Skeletal muscle tissue (tissue), 4 donors: ENCODE results near the gene HCAR3. TPM values are rescaled to one million over a fixed set of nuclear protein-coding genes. Genes with fewer than 3 reads are reported as not detected.
"Not testable (repeated sequence)": the region's sequence is repeated elsewhere in the genome, so short reads cannot be mapped to it uniquely, and the experiment has no call there.

Source experiments
- H3K27ac ChIP-seq: one replicate; pipeline ENCODE4 v1.7.0; 2013; ENCODE audit warnings: mild to moderate bottlenecking, low read depth, low read length, inconsistent platforms
- H3K27me3 ChIP-seq, 3 donors: one replicate each; pipeline ENCODE4 v1.7.0; 2013; ENCODE audit warnings: low read length in 3 of 3; ENCODE audit not compliant: control insufficient read depth in 3 of 3, insufficient read depth in 3 of 3
- H3K36me3 ChIP-seq, 3 donors: one replicate each; pipeline ENCODE4 v1.7.0; 2013; ENCODE audit warnings: low read length in 3 of 3; ENCODE audit not compliant: control insufficient read depth in 3 of 3, insufficient read depth in 3 of 3
- H3K4me1 ChIP-seq, 3 donors: one replicate each; pipeline ENCODE4 v1.7.0; 2013; ENCODE audit warnings: low read length in 3 of 3, mild to moderate bottlenecking in 3 of 3; ENCODE audit not compliant: control insufficient read depth in 3 of 3, insufficient read depth in 3 of 3
- H3K4me3 ChIP-seq, 3 donors: one replicate each; pipeline ENCODE4 v1.7.0; 2013; ENCODE audit warnings: low read length in 3 of 3
- H3K9ac ChIP-seq, 3 donors: one replicate each; pipeline ENCODE4 v1.7.0; 2013; ENCODE audit warnings: low read length in 3 of 3, mild to moderate bottlenecking in 3 of 3, moderate library complexity in 2 of 3, low read depth in 1 of 3
- H3K9me3 ChIP-seq, 3 donors: one replicate each; pipeline ENCODE4 v1.7.0; 2013; ENCODE audit warnings: low read length in 3 of 3; ENCODE audit not compliant: control insufficient read depth in 3 of 3
- total RNA-seq: library from RNA; depleted of rRNA; stranded (reverse); fragments of >200 nt; gene quantifications from one replicate; pipeline ENCODE4 v1.2.3, GENCODE V29; 2014
- donor health status: Osteomylitis.

HCAR3 gene
- total RNA-seq: not detected

DNA sequence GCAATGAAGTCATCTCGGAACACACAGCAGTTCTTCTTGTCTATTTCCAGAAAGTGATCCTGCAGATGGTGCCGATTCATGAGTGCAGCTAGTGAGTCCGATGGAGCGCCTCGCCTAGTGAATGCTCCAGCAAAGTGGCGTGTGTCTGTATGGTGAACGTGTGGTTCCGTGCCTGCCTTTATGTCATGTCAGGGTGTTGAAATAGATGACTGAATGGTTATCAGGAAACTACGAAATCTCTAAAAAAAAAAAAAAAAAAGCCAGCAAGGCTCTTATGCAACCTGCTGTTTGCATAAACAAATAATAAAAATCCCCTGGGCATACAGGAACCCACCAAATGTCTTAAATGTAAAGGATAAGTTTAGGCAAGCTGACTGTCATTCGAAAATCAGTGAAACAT, at the start of gene HCAR3:
HCAR3 (minus strand) TSS at position 154 of the 400 bp plus-strand sequence; CDS start at position 80, 74 bp downstream.
- not testable (repeated sequence) for H3K27me3 ChIP-seq, H3K9me3 ChIP-seq, H3K9ac ChIP-seq, H3K4me1 ChIP-seq, H3K27ac ChIP-seq, H3K4me3 ChIP-seq, H3K36me3 ChIP-seq

DNA sequence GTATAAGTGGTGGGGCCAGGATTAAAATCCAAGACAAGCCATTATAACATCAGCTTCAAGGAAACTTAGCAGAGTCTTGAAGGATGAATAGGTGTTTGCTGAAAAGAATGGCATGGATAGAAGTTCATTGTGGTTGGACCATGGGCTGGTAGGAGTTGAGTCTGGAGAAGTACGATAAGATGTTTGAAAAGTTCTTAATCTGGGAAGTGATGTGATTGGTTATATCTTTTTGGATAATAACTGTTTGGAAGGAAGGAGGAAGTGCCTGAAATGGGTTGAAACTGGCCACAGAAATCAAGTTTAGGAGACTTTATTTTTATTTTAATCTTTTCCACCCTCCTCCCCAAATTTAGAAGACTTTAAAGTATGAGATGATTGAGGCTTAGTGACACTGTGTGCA, 41.0 kb upstream of the HCAR3 start:
- H3K36me3 ChIP-seq: peaks cover 36 to 39% (median 37%) of the 10 kb centered on the region in 3 donors

DNA sequence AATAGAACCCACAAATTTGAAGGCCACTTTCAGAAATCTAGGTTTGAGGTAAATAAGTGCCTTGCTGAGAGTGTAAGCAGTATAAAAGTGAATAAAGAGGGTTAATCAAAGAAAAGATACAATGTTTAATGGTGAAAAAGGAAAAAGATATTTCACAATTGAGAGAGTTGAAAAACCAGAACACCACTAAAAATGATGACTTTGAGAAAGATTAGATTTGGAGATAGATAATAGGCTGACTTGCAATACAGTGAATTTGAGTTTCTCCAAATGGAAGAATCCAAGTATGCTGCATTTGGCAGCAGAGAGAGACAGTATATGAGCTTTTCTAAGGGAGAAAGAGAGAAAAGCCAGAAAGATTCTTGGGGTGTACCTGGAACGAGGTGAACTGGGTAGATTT, 38.2 kb upstream of the HCAR3 start:
- Histone ChIP-seq H3K27ac (no peak overlapping the region), H3K9ac (no peak overlapping the region), H3K4me3 (no peak overlapping the region), H3K9me3 (no peaks in the 10 kb centered on the region), H3K36me3 (peaks cover 30 to 34% (median 32%) of the 10 kb centered on the region in 3 donors), H3K27me3 (no peaks in the 10 kb centered on the region), H3K4me1 (peaks cover 8 to 15% (median 9%) of the 10 kb centered on the region in 3 donors)

More for the DNA sequence above, 41.0 kb upstream of the HCAR3 start:
- Histone ChIP-seq H3K4me3 (no peak overlapping the region), H3K27ac (no peak overlapping the region), H3K9ac (no peak overlapping the region), H3K9me3 (no peaks in the 10 kb centered on the region), H3K4me1 (peaks cover 8 to 11% (median 9%) of the 10 kb centered on the region in 3 donors), H3K27me3 (no peaks in the 10 kb centered on the region)

DNA sequence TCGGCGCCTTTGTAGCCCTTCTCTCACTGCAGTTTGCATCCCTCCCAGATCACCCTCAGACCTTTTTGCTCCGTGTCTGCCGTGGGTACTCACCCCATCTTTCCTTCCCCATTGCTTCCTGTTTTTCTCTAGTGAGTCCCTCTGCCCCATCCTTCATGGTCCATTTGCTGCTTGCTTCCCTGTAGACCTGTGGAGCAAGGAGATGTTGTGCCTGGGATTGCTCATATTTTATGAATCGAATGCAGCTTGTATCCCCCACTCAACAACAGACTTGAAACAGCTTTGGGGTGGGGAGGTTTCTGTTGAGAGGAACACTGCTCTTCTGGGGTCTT, 36.7 kb upstream of the HCAR3 start:
- Histone ChIP-seq H3K4me1 (peaks cover 8 to 15% (median 9%) of the 10 kb centered on the region in 3 donors), H3K36me3 (peaks cover 26 to 29% (median 28%) of the 10 kb centered on the region in 3 donors), H3K9me3 (no peaks in the 10 kb centered on the region), H3K27me3 (no peaks in the 10 kb centered on the region), H3K27ac (peak overlapping the region; percentile 73), H3K4me3 (peak overlapping the region; percentile 93), H3K9ac (peak overlapping the region; percentile 83 to 93 (median 90))

DNA sequence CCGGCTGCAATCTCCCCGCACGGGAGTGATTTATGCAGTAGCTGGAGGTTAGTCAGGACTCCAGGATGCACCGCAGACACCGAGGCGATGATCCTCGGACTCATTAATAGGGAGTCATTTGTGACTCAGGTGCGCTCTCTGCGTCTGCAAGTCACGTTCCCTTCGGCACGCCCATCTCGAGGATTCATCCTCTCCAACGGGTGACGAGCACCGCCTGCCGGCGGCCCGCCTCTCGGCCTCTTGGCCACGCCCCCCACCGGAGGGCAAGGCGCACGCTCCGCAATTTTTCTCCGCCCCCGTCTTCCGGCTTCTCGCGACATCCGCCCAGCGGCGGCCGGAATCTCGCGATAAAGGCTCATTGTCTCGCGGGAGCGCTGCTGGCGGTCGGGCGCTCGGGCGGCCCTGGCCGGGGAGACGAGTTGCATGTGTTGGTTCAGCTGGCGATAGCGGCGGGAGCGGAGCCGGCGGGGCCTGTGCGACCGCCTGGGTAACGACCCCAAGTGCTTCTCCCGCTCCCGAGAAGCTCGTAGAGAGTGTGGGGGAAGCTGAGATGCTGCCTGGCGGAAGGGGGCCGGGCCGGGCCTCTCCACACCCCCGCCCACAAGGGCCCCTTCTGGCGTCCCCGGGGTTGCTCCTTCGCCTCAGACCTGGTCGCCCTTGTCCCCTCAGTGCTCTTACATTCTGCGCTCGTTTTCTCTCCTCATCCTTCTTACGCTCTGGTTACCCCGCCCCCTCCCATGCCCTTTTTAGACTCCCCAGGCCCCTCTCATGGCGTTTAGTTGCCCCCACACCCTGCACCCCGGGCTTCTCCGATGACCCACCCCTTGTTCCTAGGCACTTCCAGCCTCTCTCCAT, 36.1 kb upstream of the HCAR3 start, which contains the start of gene DENR:
DENR (plus strand) TSS at position 361 of the 855 bp plus-strand sequence. CDS start 878 bp downstream, outside the sequence.
- Histone ChIP-seq H3K4me1 (peaks cover 8 to 15% (median 9%) of the 10 kb centered on the region in 3 donors), H3K9ac (peak within 1 kb of the TSS; percentile 83 to 93 (median 90)), H3K27me3 (no peaks in the 10 kb centered on the region), H3K27ac (peak within 1 kb of the TSS; percentile 73), H3K9me3 (no peaks in the 10 kb centered on the region), H3K36me3 (peaks cover 24 to 28% (median 24%) of the 10 kb centered on the region in 3 donors), H3K4me3 (peak within 1 kb of the TSS; percentile 93)

DNA sequence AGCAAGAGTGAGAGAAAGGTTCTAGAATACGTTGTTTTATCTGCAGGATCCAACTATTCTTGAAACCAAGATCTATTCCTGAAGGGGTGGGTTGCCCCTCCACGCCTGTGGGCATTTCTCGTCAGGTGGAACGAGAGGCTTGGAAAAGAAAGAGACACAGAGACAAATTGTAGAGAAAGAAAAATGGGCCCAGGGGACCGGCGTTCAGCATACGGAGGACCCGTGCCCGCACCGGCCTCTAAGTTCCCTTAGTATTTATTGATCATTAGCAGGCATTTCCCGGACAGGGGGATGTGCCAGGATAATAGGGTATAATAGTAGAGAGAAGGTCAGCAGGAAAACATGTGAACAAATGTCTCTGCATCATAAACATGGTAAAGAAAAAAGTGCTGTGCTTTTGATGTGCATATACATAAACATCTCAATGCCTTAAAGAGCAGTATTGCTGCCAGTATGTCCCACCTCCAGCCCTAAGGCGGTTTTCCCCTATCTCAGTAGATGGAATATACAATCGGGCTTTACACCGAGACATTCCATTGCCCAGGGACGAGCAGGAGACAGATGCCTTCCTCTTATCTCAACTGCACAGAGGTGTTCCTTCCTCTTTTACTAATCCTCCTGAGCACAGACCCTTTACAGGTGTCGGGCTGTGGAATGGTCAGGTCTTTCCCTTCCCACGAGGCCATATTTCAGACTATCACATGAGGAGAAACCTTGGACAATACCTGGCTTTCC, 34.3 kb upstream of the HCAR3 start:
- H3K27me3 ChIP-seq, H3K4me3 ChIP-seq, H3K9ac ChIP-seq, H3K27ac ChIP-seq, H3K9me3 ChIP-seq: not testable (repeated sequence)
- Histone ChIP-seq H3K4me1 (peaks cover 8 to 15% (median 9%) of the 10 kb centered on the region in 3 donors), H3K36me3 (peaks cover 13 to 16% (median 13%) of the 10 kb centered on the region in 3 donors)

DNA sequence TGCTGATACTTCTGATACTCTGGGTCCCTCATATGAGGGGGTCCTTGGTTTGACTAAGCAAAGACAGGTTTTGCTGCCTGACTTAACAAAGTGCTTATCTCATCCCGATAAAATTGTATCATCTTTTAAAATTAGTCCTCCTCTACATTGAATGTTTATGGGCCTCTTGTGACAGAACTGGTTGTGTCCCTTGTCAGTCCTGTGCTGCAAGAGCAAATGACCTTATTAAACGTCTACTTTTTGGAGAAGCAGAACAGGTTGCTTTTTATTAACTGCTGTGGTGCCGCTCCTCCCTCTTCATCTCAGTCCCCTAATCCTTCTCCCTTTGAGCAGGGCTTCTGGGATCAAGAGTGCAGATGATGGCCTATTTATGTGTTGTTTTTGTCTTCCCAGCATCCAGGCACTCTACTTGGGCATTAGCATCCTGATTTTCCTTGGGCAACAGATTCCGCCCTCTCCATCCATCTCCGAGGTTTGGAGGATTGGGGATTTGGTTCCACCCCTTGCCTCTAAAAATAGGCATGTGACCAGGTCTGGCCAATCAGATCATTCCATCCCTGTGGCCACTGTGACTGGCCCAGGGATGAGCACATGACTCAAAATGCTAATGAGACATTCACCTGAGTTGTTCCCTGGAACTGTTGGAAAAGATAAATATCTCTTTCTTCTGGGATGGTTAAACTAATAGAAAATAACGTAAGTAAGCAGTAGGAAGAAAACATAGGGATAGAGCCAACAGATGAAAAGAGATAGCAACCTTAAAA, 33.1 kb upstream of the HCAR3 start:
- Histone ChIP-seq H3K9ac (no peak overlapping the region), H3K36me3 (peaks cover 6 to 8% (median 7%) of the 10 kb centered on the region in 3 donors), H3K4me3 (no peak overlapping the region), H3K4me1 (peaks cover 8 to 15% (median 9%) of the 10 kb centered on the region in 3 donors), H3K9me3 (no peaks in the 10 kb centered on the region), H3K27ac (no peak overlapping the region), H3K27me3 (no peaks in the 10 kb centered on the region)

DNA sequence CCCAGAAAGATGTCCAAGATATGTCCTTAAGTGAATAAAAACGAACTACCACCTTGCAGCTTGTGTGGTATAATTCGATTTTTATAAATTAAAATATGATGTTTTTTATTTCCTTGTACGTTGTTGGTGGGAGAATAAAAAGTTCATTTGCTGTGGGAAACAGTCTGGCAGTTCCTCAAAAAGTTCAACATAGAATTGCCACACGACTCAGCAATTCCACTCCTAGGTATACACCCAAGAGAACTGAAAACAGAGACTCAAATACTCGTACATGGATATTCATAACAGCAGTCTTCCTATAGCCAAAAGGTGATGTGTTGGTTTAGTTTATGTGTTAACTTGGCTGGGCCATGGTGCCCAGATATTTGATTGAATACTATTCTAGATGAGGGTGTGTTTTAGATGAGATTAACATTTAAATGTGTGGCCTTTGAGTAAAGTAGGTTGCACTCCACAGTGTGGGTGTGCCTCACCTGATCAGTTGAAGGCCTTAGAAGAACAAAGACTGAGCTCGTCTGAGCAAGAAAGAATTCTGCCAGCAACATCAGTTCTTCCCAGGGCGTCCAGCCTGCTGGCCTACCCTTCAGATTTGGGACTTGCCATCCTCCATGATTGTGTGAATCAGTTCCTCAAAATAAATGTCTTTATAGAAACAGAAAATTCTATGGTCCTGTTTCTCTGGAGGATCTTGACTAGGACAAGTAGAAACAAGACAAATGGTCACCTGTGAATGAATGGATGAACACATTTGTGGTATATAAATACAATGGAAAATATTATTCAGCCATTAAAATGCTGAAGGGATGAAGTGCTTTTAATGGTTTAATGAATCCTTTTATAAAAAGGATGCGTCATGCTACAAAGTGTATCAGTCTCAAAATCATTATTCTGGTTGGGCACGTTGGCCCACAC, 30.9 kb upstream of the HCAR3 start:
- no peaks in the 10 kb centered on the region for H3K36me3 ChIP-seq
- H3K9ac ChIP-seq: no peak overlapping the region
- peaks cover 0 to 3% (median 0%) of the 10 kb centered on the region in 3 donors for H3K4me1 ChIP-seq
- no peak overlapping the region for H3K27ac ChIP-seq
- H3K9me3 ChIP-seq: no peaks in the 10 kb centered on the region
- no peak overlapping the region for H3K4me3 ChIP-seq
- no peaks in the 10 kb centered on the region for H3K27me3 ChIP-seq
